IPS DF 4.7 (cell line): ENCODE data around the gene COL6A5.
A peak's percentile ranks its signal among the peaks of the same experiment; 100 is the strongest.
"Not testable (repeated sequence)": the region's sequence is repeated elsewhere in the genome, so short reads cannot be mapped to it uniquely, and the experiment has no call there.

Source experiments
- DNase-seq: peaks from one replicate; pipeline ENCODE4 v3.0.0-alpha.2; 2013; ENCODE audit warnings: low spot score; ENCODE audit errors: extremely low read depth

Gene COL6A5

GRCh38 chr3:130386604-130387263, 41.3 kb downstream of the COL6A5 start:
- no peak for DNase-seq

DNA sequence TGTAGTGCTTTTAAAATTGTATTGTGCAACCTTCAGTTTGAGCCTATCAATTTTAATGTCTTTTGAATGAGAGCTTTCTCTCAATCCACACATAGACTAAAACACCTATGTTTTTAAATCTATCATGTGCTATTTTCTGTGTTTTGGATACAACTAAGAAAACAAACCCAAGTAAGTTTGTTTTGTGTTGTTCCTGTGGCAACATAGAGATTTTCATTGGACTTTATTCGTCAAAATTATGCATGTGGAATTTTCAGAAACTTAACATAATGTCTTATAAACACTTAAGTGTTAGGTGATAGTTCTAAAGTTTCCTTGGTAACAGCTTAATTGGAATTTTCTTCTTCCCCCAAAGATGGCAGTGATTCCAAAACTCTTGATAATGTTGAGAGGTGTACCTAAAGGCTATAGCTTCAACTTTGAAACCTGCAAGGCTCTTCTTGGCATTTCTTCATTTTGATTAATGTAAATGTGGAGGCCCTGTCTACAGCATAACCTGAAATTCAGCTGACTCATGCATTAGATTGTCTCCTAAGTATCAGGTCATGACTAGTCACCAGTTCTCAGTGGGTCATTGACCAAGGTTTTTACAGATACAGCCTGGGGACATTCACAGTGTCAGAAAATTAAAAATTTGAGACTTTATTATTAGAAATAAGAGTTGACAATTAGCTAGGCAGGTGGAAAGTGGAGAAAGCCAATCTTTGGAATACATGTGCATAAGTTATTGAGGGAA, 44.4 kb downstream of the COL6A5 start:
- DNase-seq = no peak

DNA sequence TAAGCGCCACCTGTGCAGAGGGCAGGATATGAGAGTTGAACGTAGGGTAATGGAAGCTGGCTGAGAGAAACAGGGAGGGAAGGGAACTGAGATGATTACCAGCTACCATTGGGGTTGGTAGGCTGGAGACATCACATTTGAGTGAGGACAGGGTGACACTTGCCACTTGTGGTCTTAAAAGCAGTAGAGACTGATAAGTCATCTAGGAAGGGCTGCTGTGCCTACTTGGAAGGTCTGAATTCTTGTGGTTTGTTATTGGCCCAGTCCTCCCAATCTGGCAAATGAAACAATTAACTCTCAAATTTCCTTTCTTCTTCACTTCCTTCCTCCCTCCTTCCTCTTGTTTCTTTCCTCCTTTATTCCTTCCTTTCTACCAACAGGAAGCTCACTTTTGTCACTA, 46.8 kb downstream of the COL6A5 start:
- DNase-seq = no peak

GRCh38 chr3:130393594-130393993, 48.1 kb downstream of the COL6A5 start:
- no peak for DNase-seq

DNA sequence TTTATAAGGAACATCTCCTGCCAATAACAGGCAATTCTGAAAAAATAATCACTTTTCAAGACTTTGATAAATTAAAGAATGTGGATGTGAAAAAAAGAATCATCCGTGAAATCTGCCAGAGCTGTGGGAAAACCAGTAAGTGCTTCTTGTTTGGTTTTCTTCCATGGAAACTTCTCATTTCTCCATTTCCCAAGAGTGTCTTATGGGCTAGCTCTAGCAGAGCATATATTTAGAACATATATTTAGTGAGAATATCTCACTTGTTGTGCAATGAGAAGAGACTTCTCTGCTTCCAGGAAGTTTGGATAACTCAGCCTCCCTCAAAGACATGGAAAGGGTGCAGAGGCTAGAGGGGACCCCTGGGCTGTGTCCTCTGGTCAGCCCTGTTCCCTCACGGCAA, 49.9 kb downstream of the COL6A5 start:
- DNase-seq = no peak

- DNase-seq = peak; percentile 38
Observed at GRCh38 chr3:130395916-130396315, 50.4 kb downstream of the COL6A5 start.

DNA sequence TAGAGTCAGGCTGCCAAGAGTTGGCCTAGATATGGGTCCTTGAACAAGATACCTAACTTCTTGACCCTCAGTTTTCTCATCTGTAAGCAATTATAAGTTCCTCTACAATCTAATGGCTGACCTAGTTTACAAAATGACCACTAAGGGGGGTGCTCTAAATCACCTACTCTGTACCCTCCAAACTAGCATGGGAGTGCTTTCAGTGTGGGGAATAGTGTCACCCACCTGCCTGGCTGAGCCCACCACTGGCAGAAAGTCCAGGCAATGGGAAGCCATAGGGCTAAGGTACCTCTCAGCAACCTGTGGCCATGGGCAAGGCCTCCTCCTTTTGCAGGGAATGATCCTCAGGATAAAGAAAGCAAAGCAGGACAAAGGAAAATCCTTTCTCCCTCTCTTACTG, 58.9 kb downstream of the COL6A5 start:
- DNase-seq = no peak

- no peak for DNase-seq
Observed at GRCh38 chr3:130405956-130406355, 60.5 kb downstream of the COL6A5 start.

DNA sequence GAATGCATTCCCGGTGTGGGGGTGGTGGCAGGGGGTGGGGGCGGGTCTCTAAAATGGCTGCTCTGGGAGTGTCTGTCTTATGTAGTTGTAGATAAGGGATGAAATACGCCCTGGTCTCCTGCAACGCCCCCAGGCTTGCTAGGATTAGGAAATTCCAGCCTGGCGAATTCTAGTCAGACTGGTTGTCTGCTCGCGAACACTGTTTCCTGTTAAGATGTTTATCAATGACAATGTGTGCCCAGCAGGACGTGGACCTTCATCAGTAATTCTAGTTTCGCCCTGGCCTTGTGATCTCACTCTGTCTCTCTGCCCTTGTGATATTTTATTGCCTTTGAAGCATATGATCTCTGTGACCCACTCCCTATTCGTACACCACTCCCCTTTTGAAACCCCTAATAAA, 62.8 kb downstream of the COL6A5 start:
- not testable (repeated sequence) for DNase-seq

- no peak for DNase-seq
Observed at GRCh38 chr3:130411320-130411719, 65.8 kb downstream of the COL6A5 start.

- no peak for DNase-seq
Observed at GRCh38 chr3:130412991-130413560, 67.6 kb downstream of the COL6A5 start.

GRCh38 chr3:130414457-130414856, 69.0 kb downstream of the COL6A5 start:
- no peak for DNase-seq

DNA sequence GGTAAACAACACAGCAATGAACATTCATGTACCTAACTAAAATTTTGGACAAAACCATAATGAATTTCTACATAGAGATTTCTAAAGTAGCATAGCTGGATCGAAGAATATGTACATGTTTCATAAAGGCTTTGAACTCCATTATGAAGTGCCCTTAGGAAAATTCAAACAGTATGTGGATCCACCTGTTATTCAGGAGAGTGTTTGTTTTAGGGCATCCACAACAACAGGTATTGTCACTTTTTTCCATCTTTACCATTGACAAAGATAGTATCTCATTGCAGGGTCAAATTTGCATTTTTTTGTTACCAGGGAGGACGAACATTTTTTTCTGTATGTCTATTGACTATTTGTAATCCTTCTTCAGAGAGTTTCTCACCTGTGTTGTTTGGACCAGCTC, 75.0 kb downstream of the COL6A5 start:
- no peak for DNase-seq

GRCh38 chr3:130423064-130423463, 77.6 kb downstream of the COL6A5 start:
- DNase-seq = no peak

DNA sequence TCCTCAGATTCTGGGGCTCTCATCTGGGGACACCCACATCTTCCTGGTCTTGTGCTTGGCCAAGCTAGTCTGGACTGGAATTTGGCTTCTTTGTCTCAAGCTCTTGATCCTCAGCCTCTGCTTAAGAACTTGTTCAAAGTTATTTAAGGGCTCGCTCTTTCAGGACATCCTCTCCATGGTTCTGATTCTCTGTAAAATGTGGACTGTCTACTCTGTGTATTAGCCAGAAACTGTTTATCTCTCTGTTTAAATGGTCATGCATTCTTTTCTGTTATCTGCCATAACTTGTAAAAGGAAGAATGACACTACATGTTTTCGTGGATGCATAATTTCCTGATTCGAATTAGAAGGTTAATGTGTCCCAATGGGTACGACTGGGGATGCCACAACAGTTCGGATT, 79.4 kb downstream of the COL6A5 start:
- DNase-seq = no peak

- DNase-seq = no peak
Observed at GRCh38 chr3:130425484-130425883, 80.0 kb downstream of the COL6A5 start.

GRCh38 chr3:130426206-130426605, 80.7 kb downstream of the COL6A5 start:
- no peak for DNase-seq

DNA sequence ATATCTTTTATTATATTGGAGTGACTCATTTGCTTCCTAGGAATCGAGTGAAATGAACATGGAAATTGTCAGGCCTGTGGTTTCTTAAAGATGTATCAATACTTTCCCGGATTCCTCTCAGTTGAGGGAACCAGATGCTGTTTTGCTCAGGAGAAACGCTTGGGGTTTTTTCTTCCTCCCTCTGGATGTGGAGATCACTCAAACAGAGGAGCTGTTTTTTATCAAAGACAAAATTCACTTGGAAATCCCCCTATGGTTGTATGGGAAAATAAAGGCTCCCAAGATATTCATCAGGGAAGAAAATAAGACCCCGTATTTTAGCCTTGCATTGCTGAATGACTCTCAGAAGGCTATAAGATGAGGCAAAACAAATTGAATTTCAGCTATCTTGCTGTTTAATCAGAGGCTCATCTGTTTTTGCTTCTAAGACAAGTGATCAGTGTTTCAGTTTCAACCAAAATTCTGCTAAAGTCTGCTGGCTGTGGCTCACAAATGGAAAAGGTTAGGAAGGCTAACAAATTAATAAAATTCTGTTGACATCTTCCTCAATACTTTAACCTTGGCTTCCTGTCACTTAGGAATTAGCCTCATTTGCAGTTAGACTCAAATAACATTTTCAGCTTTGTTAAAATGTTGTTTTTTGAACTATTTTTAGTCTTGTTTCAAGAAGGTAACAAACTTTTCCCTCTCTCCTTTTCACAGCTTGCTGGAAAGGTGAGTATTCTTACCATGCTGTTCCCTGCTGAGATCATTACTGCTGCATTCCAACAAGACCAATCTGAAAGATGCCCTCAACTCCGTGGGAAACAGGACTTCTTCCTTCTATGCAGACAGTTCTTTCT, 83.6 kb downstream of the COL6A5 start:
- peak; percentile 11 for DNase-seq

- no peak for DNase-seq
Observed at GRCh38 chr3:130429713-130430023, 84.2 kb downstream of the COL6A5 start.

- no peak for DNase-seq
Observed at GRCh38 chr3:130430266-130430665, 84.8 kb downstream of the COL6A5 start.

DNA sequence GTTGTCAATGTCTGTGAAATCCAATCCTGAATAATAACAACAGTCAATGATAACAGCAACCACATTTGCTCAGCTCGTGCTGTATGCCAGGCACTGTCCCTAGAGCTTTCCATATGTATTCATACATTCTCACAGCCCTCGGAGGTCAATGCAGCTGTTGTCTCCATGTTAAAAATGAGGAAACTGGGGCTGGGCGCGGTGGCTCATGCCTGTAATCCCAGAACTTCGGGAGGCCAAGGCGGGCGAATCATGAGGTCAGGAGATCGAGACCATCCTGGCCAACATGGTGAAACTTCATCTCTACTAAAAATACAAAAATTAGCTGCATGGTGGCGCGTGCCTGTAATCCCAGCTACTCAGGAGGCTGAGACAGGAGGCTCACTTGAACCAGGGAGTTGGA, 86.6 kb downstream of the COL6A5 start:
- DNase-seq = not testable (repeated sequence)

- DNase-seq = no peak
Observed at GRCh38 chr3:130433306-130433705, 87.8 kb downstream of the COL6A5 start.
